Measurements from ENCODE around the gene RWDD3. TPM values are rescaled to one million over a fixed set of nuclear protein-coding genes. Genes with fewer than 3 reads are reported as not detected.

The RWDD3 gene
- total and polyA plus RNA-seq, 8 donors: 12.4 to 58.6 (median 46.4) TPM

- no peak for ATAC-seq
- H3K4me1 ChIP-seq: peaks cover 0 to 5% of the 10 kb centered on the region in 2 donors
- H3K27me3 ChIP-seq: no peaks in the 10 kb centered on the region
- no peak for TF ChIP-seq CTCF (IDR thresholded peaks at IDR 0.05)
- H3K4me3 ChIP-seq: no peak overlapping the region
- no peak for DNase-seq
- no peaks in the 10 kb centered on the region for H3K36me3 ChIP-seq
- H3K9me3 ChIP-seq: no peaks in the 10 kb centered on the region
- intact Hi-C loops (cut with DNase I): no loop called here
- no peak overlapping the region for H3K27ac ChIP-seq
Measured at GRCh38 chr1:95207223-95207935, 26.6 kb upstream of the RWDD3 start.

- TF ChIP-seq CTCF (IDR thresholded peaks at IDR 0.05): no peak
- DNase-seq: no peak
Measured at GRCh38 chr1:95208876-95209275, 25.1 kb upstream of the RWDD3 start.

GRCh38 chr1:95209291-95209690, 24.7 kb upstream of the RWDD3 start:
- no peaks in the 10 kb centered on the region for H3K36me3 ChIP-seq
- no peak for TF ChIP-seq CTCF (IDR thresholded peaks at IDR 0.05)
- ATAC-seq: peak; percentile 94
- no peaks in the 10 kb centered on the region for H3K9me3 ChIP-seq
- H3K4me3 ChIP-seq: no peak overlapping the region
- H3K27me3 ChIP-seq: no peaks in the 10 kb centered on the region
- peak overlapping the region in 1 of 2 donors; percentile 13 for H3K27ac ChIP-seq
- peaks cover 0 to 5% of the 10 kb centered on the region in 2 donors for H3K4me1 ChIP-seq
- DNase-seq: no peak
- intact Hi-C loops (cut with DNase I): no loop called here

More at GRCh38 chr1:95208876-95209275, 25.1 kb upstream of the RWDD3 start:
- H3K4me1 ChIP-seq: peaks cover 0 to 5% of the 10 kb centered on the region in 2 donors
- no peaks in the 10 kb centered on the region for H3K36me3 ChIP-seq
- H3K27ac ChIP-seq: no peak overlapping the region
- ATAC-seq: peak; percentile 78
- intact Hi-C loops (cut with DNase I): no loop called here
- no peaks in the 10 kb centered on the region for H3K27me3 ChIP-seq
- no peaks in the 10 kb centered on the region for H3K9me3 ChIP-seq
- no peak overlapping the region for H3K4me3 ChIP-seq

GRCh38 chr1:95216292-95216990, 17.6 kb upstream of the RWDD3 start:
- no peaks in the 10 kb centered on the region for H3K36me3 ChIP-seq
- H3K9me3 ChIP-seq: no peaks in the 10 kb centered on the region
- no peak for TF ChIP-seq CTCF (IDR thresholded peaks at IDR 0.05)
- H3K27ac ChIP-seq: no peak overlapping the region
- intact Hi-C loops (cut with DNase I): no loop called here
- DNase-seq (peak in 1 of 4 donors; percentile 51), ATAC-seq (no peak)
- H3K4me3 ChIP-seq: no peak overlapping the region
- H3K27me3 ChIP-seq: no peaks in the 10 kb centered on the region
- no peaks in the 10 kb centered on the region for H3K4me1 ChIP-seq

GRCh38 chr1:95217371-95217770, 16.6 kb upstream of the RWDD3 start:
- Histone ChIP-seq H3K36me3 (no peaks in the 10 kb centered on the region), H3K9me3 (no peaks in the 10 kb centered on the region), H3K27ac (no peak overlapping the region), H3K4me1 (no peaks in the 10 kb centered on the region), H3K4me3 (no peak overlapping the region), H3K27me3 (no peaks in the 10 kb centered on the region)
- intact Hi-C loops (cut with DNase I): no loop called here
- ATAC-seq: no peak
- no peak for TF ChIP-seq CTCF (IDR thresholded peaks at IDR 0.05)
- no peak for DNase-seq
